NCI-H226 (cell line): ENCODE data around the gene TLE1.
"Not testable (repeated sequence)": the region's sequence is repeated elsewhere in the genome, so short reads cannot be mapped to it uniquely, and the experiment has no call there.

ENCODE experiments used
- DNase-seq: peaks from one replicate; pipeline ENCODE4 v3.0.0-alpha.2; 2015

TLE1 gene

DNA sequence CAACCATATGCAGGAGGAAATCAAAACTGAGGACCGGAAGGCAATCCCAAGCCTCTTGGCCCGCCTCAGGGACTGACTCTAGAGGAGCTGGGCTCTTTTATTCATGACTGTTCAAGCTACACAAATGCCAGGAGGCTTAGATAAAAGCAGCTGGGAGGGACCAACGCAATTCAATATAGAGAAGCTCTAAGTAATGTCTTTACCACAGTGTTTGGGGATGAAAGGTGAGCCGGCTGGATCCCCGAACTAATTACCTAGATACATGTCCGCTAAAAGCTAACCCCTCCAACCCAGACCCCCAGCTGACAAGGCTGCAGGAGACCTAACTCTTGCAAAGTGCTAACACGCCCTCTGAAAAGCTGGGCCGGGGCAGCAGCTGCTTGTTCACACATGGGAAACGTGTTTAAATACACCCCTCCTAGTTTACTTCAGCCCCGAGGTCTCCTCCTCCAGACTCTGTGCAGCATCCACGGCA is 67.5 kb downstream of the TLE1 start:
- no peak for DNase-seq

DNA sequence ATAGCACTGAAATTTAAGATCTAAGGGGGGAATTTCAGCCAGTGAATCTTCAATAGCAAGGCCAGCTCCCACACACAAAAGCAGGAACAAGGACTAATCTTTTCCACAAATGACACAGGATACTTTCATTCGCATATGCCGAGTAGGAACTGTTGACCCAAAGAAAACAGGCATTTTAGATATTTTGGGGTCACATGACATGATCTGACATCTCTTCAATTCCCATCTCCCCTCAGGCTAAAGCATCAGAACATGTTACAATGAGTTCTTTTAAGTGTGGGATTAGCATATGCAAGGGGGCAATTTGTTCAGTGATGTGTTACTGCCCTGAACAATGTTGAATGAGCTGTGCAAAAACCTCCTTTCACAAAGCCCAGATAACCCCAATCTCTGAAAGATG is 68.2 kb downstream of the TLE1 start:
- DNase-seq: no peak

DNA sequence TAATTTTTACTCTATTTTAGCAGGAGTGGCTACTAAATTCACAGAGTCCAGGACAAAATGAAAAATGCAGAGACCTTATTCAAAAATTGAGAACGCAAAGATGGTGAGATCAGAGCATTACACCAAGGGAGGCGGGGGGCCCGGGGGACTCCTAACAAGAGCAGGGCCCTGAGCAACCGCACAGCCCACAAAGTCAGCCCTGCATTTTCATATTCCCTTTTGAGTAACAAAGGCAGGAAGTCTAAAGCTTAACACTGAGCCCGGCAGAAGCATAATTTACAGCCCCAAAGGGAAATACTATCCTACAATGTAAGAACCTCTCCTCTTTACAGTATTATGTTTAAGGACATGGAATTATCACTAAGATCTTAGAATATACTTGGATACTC is 69.4 kb downstream of the TLE1 start:
- no peak for DNase-seq

DNA sequence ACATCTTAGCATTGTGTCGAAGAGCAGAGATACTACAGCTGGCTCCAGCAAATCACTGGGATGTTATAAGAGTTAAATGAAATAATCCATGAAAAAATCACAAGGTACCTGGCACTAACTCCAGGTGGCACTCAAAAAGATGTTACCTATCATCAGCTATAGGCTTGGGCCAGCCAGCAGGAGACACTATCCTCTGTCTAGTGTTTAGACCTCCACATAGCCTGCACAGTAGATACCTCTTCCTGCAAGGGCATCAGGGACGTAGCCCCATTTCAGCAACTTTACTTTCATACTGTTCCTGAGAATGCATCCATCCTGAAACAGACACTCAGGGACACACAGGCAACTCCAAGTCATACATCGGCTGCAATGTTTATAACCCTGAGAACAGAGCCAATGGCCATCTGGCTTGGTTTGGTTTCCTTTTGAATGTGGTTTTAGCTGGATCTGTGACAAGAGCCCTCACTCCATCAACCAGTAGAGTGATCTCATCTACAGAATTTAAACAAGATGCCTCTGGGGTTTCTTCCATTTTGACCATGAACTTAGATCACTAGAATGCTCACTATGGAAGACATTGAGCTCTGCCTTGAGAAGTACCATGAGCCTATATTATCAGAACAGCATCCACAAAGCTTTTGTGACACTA is 69.9 kb downstream of the TLE1 start:
- no peak for DNase-seq

DNA sequence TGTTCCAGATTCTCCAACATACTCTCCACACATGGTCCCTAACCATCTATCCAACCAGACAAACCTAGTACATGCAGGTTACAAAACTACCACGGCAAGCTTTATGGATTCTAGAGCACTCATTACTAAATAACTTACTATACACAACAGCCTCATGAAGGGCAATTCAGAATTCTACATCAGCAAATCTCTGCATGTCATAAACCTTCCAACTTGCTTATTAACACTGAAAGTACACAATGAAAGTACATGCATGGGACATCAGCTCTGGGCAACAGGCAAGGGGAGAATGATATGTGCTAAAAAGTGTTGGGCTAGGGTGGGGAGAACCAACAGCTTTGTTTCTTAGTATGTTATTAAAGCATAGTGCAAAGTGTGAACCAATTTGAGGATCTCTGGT is 70.4 kb downstream of the TLE1 start:
- no peak for DNase-seq

DNA sequence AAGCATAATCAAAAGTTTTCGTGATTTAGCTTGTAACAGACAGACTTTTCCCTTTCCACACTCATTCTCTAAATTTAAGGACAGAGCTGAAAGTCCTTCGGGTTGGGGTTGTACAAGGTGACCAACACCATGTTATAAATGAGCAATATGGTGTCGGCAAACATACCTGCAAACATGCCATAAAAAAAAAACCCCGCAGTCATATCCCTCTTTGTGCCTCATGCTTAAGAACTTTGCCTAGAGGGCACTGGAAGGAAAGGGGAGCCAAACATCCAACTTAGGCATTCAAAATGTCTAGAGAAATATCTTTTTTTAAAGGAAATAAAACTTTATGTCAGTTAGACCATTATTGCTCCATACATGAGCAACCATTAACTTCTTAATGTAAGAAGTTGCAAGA is 73.2 kb downstream of the TLE1 start:
- DNase-seq: no peak

DNA sequence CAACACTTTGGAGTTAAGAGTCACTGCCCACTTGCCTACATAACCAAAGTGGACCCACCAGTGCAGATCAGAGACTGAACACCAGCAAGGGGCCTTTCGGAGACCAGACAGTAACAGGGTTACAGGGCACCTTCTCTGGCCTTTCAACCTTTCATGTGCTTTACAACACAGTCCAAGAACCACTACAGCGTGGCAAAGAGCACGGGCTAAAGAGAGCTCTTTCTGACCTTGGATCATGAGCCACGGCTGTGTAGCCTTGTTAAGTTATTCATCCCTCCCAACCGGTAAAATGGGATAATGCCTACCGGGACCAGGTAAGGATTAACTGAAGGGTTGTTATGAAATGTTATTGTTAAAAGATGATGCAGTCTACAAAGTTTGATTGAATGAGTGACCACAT is 75.0 kb downstream of the TLE1 start:
- DNase-seq: no peak

DNA sequence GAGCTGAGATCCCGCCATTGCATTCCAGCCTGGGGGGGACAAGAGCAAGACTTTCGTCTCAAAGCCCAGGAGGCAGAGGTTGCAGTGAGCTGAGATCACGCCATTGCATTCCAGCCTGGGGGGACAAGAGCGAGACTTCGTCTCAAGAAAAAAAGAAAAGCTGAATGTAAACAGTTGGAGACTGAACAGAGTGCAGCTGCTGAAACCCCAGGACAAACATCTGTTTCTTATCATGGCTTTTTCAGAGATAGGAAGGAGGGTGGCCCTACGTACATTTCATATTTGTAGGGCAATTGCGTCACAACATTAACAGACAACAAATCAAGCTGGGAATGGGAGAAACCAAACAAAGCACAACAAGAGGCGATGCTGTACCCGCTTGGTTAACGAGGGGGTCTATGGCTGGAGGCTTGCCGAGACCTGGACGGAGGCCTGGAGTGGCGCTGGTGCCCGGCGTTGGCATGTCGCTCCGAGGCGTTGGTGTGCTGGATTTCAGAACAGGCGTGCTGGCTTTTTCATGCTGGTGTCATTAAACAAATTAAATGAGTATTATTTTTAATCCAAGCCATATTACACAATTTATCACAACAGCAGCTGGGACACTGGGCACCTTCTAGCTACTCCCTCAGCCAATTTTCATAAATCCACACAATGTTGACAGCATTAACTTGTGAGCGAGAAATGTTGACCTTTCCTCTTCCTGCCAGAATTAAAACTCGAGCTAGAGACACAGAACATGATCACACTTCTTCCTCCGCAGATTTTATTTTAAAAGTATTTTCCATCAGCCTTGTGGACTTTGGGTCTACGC is 76.1 kb downstream of the TLE1 start:
- DNase-seq: no peak

DNA sequence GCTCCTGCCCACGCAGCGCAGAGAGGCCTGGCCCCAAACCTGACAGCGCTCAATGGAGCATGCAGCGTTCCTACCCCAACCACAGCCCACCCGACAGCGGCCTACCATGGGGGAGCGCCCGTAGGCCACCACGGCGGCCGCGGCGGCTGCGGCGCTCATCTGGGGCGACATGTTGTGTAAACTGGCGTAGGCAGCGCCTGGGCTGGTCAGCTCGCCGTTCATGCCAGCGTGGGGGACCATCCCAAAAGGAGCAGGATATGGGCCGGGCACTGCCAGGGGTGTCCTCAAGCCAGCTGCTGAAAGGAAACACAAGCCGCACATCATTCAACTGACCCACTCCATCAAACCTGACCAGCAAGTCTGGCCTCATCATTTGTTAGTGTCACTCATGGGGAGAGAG is 77.7 kb downstream of the TLE1 start:
- DNase-seq: no peak

DNA sequence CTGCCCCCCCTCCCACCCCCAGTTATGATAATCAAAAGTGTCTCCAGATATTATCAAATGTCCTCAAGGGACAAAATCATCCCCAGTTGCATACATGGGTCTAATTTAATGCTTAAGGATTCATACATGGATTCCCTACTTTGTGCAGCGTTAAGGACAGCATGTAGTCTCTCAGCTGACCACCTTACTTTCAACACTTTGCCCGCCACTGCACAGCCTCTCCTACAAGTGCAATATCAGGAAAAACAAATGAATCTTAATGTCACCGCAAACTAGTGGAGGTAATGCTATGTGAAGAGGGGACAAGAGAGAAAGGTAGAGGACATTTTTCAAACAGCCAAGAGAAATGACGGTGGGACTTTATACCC is 78.6 kb downstream of the TLE1 start:
- no peak for DNase-seq

DNA sequence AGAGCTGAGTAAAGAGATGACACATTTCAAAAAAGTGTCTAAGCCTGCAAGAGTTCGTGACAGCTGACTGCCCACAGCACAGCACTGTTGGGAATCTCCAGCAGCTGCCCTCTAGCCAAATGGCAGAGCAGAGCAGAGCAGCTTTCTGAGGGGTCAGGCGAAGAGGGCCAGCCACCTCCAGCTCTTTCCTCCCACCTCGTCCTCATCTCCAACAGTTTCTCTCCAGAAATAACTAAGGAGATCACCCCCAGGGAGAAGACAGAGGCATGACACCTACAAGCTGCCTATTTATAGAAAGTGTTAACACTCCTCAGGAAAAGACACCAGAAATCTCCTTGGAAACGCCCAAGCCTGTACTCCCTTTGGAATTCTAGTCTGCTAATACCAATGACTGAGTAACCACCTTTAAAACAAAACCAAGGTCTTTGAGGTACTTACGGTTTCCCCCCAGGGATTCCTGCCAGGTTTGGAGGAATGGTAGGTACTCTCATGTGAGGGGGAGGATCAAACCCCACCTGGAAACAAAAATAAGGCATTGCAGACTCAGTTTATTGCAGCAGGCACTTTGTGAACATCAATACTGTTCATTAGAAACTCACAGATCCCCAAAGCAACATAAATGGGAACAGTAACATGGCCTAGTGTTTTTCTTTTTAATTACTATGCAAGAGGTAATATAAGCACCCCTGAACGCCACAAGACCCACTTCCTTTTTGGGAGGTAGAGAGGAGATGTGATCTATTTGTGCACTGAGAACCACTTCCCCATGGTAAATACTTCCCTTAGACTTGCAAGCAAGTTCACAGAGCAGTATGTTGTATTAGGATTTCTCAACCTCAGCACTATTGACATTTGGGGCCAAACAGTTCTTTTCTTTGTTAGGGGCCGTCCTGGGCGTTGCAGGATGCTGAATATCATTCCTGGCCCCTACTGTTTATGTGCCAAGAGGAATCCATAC is 79.3 kb downstream of the TLE1 start:
- DNase-seq: peak; percentile 78

DNA sequence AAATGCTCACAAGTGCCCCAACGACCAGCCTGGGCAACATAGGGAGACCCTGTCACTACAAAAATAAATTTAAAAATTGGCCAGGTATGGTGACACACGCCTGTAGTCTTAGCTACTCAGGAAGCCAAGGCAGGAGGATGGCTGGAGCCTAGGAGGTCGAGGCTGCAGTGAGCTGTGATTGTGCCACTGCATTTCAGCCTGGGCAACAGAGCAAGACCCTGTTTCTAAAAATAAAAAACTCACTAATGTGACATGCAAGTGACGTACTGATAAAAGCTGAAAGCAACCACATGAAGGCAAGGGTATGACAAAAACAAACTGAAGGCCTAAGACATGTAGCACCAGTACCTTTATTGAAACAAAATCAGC is 81.1 kb downstream of the TLE1 start:
- DNase-seq: no peak

DNA sequence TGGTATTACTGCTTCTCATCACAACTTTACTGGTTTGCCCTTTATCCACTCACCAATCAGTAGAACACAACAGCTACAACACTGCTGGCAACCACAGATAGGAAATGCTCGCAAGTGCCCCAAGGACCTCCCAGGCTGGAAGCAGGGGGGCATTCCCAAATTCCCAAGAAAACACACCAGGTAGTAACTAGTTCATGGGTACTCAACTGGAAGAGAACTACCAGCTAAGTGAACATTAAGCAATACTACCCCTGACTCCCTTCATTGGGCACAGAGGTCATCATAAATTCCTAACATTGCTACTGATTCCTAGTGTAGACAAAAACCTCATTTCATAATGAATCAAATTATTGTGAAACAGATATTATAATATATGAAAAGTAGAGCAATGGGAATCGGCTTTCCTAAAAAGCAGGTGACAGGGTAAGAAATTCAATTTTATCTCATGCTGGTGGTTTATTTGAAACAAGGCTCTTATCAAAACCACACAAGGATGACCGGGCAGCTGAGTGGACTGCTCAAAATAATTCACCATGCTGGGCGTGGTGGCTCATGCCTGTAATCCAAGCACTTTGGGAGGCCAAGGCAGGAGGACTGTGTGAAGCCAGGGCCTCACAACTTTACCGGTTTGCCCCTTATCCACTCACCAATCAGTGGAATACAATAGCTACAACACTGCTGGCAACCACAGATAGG is 81.6 kb downstream of the TLE1 start:
- DNase-seq: peak; percentile 75

DNA sequence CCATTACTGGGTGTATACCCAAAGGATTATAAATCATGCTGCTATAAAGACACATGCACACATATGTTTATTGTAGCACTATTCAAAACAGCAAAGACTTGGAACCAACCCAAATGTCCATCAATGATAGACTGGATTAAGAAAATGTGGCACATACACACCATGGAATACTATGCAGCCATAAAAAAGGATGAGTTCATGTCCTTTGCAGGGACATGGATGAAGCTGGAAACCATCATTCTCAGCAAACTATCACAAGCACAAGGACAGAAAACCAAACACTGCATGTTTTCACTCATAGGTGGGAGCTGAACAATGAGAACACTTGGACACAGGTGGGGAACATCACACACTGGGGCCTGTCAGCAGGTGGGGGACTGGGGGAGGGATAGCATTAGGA is 83.1 kb downstream of the TLE1 start:
- not testable (repeated sequence) for DNase-seq

DNA sequence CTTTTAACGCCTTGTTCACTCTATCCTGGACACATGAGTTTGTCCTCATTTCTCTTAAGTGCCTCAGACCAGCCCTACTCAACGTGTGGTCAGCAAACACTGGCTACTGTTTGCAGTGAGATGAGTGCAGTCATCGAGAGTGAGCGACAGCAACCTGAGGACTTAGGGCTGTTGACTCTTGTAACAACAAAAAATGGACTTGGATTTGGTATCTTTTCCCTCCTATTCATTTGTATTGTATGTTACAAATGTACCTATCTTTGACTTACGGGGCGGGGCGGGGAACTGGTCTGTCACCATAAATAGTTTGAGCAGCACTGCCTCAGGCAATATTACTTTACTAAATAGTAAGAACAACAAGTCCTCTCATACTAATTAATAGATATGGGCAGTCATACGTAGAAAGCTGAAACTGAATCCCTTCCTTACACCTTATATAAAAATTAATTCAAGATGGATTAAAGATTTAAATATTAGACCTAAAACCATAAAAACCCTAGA is 84.1 kb downstream of the TLE1 start:
- DNase-seq: no peak

DNA sequence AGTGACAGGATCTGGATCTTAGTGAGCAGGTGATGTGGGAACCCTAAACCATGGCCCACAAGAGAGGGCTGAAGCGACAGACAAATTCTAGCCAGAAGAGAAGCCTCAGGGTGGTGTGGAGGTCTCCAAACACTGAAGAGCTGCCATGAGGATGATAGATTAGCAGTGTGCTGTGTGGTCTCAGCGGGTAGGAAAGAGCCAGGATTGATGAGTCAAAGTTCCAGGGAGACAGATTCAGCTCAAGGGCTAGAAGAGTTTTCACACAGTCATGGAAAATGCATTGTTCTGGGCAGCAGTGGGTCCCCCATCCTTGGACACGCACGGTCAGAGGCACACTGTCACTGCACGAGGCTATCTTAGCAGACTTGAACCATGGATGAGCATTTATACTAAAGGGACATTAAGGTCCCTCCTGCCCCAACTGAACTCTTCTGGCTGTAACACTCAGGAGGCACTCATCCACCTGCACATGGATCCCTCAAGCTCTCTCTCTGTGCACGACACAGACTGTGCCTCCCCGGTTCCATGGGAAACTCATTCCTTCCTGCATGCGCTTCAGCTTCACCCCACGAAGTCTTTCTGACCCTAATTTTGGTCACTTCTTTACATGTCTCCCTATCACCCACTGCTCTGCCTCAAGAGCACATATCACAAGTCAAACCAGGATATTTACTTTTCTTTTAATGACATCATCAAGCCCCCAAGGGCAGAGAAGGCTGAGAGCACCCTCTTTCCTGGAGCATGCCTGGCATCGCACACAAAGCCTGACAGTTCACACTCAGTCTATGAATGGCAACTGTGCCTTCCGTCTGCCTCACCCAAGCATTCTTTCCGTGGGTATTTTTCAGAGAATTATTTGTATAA is 84.8 kb downstream of the TLE1 start:
- DNase-seq: no peak

DNA sequence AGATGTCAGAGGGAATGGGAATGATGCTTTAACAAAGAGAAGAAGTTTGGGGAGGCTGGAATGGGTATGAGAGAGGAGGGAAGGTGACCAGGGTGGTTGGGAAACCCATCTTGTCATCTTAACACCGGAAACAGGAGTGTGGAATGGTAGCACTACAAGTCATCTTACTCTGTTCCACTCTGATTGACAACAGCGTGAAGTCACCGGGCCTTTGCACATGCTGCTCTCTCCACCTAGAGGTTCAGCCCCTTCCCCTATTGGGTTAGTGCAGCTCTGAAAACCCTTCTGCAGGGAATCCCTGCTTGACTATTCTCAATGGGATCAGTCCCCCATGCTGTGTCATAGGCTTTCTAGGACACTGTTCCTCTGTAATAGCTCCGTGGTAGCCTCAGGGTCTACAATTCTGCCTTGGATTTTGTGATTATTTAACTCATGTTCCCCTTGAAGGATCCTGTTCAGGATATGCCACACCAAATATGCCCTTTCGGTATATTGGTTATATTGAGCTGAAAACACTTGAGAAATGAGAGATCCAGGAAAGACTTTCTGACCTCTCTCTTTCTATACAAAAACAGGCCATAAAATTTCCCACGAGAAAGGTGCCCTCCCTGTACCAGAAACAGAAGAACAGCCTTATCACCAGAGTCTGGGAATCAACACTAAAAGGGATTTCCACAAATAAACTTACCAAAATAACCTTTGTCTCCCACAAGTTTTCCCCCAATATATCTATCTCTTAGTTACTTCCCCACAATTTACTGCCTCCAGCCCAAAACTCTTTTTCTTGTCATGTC is 86.3 kb downstream of the TLE1 start:
- no peak for DNase-seq

DNA sequence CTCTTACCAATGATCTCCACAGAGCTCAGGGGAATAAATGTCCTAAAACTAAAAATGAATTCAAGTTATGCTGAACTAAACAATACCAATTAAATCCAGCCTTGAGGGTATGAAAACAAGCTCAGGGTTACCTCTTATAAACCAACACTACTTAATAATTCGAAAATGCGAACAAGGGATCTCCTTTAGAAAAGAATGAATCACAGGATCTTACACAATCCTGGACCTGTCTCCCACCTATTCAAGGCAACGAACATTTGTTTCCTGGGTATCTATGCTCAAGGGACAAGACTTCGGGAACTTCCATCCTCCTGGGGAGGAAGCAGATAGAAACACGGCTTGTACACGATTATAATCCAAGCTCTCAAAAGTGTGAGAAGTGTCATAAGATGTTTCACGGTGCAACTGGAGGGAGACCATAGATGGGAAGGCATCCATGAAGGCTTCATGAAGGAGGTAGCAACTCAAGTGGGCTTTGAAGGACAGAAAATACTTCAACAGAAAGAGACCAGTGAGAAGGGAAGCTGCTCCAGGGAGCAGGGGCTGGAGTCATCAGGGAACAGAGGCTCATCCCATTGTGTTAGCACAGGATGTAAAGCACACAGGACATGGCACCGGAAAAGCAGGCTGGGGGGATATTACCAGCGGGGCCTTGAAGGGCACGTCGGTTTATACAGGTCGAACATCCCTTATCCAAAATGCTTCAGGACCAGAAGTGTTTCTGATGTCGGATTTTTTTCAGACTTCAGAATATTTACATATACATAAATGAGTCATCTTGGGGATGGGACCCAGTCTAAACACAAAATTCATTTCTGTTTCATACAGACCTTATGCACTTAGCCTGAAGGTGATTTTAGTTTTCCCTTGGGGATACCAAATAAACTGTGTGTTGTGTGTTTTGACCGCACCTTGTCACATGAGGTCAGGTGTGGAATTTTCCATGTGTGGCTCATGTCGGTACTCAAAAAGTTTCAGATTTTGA is 87.4 kb downstream of the TLE1 start:
- DNase-seq: peak; percentile 6

DNA sequence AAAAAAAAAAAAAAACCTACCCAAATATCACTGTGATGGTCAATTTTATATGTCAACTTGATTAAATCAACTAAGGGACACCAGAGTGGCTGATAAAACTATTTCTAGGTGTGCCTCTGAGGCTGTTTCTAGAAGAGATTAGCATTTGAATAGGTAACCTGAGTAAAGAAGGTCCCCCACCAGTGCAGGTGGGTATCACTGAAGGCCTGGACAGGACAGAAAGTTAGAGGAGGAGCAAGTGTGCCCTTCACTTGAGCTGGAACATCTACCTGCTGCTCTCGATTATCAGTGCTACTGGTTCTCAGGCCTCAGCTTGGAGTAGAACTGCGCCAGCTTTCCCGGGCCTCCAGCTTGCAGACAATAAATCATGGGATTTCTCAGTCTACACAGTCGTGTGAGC is 88.7 kb downstream of the TLE1 start:
- DNase-seq: no peak

DNA sequence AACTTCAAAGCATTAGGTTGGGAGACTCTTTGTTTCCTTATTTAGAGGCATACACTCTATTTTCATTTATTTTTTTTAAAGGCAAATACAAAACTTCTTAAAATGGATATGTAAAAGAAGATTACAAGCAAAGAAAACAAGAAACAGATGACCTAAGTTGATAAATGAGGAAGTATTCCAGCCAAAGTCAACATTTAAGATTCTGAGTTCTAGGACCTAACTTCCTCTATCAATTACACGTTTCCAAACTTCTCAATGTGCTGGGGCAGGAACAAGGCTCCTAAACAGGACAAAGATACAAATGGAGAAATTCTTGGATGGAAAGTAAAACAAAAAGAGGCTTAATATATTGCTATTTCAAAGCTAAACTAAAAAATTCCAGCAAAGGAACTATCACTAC is 89.5 kb downstream of the TLE1 start:
- DNase-seq: no peak
